Measurements from ENCODE around the gene IFT88. TPM values are rescaled to one million over a fixed set of nuclear protein-coding genes. Genes with fewer than 3 reads are reported as not detected.

Gene IFT88
- total RNA-seq, 1 donor from 2014 or later: 8.1 TPM

DNA sequence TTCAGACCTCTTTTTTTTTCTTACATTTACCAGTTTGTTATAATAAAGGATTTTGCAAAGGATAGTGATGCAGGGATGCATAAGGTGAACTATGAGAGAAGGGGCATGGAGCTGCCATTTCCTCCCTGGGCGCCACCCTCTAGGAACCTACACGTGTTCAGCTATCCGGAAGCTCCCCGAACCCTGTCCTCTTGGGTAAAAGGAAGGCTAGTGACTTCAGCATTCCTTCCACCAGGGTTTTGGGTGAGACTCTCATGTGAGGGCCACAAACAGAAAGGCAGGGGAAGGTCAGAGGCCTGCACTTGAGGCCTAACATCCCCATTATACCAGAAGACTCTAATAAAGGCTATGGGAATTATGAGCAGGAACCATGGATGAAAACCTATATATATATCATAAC, 57.3 kb downstream of the IFT88 start:
- no peak for TF ChIP-seq CTCF (IDR thresholded peaks at IDR 0.05; ENCODE audit: borderline replicate concordance)
- Histone ChIP-seq H3K4me1 (no peaks in the 10 kb centered on the region), H3K9me3 (replicated peaks) (peaks cover 15% of the 10 kb centered on the region), H3K27ac (replicated peaks) (no peak overlapping the region), H3K27me3 (ENCODE audit: low read depth) (no peaks in the 10 kb centered on the region), H3K36me3 (peaks cover 37% of the 10 kb centered on the region), H3K4me3 (no peak overlapping the region)
- DNase-seq: no peak
- intact Hi-C loops (cut with micrococcal nuclease): no loop called here

GRCh38 chr13:20633802-20634201, 66.8 kb downstream of the IFT88 start:
- Histone ChIP-seq H3K27me3 (ENCODE audit: low read depth) (no peaks in the 10 kb centered on the region), H3K27ac (replicated peaks) (no peak overlapping the region), H3K4me3 (no peak overlapping the region), H3K4me1 (no peaks in the 10 kb centered on the region), H3K9me3 (replicated peaks) (no peaks in the 10 kb centered on the region), H3K36me3 (peaks cover 10% of the 10 kb centered on the region)
- no peak for DNase-seq
- no peak for TF ChIP-seq CTCF (IDR thresholded peaks at IDR 0.05; ENCODE audit: borderline replicate concordance)
- intact Hi-C loops (cut with micrococcal nuclease): no loop called here

- peaks cover 15% of the 10 kb centered on the region for H3K36me3 ChIP-seq
- intact Hi-C loops (cut with micrococcal nuclease): no loop called here
- H3K9me3 ChIP-seq (replicated peaks): no peaks in the 10 kb centered on the region
- H3K4me1 ChIP-seq: no peaks in the 10 kb centered on the region
- no peak overlapping the region for H3K4me3 ChIP-seq
- H3K27me3 ChIP-seq (ENCODE audit: low read depth): no peaks in the 10 kb centered on the region
- no peak overlapping the region for H3K27ac ChIP-seq (replicated peaks)
- no peak for TF ChIP-seq CTCF (IDR thresholded peaks at IDR 0.05; ENCODE audit: borderline replicate concordance)
- DNase-seq: no peak
Measured at GRCh38 chr13:20636079-20636478, 69.1 kb downstream of the IFT88 start.

DNA sequence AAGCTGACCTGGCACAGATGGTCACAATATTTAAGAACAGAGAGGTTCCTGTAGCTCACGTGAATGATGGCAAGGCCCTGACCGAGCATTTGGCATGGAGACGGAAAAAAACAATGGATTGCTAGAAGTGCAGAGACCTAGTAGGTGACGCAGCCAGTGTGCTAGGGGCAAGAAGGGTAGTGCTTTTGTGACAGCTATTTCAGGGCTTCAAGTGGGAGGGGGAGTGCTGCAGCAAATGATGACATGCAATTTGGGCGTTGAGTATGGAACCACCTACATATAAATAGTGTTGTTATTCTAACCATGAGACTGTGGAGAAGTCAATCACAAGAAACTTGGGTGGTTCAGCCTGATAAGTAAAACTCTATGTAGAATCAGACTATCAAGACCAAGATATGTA, 70.9 kb downstream of the IFT88 start:
- intact Hi-C loops (cut with micrococcal nuclease): no loop called here
- no peak for TF ChIP-seq CTCF (IDR thresholded peaks at IDR 0.05; ENCODE audit: borderline replicate concordance)

DNA sequence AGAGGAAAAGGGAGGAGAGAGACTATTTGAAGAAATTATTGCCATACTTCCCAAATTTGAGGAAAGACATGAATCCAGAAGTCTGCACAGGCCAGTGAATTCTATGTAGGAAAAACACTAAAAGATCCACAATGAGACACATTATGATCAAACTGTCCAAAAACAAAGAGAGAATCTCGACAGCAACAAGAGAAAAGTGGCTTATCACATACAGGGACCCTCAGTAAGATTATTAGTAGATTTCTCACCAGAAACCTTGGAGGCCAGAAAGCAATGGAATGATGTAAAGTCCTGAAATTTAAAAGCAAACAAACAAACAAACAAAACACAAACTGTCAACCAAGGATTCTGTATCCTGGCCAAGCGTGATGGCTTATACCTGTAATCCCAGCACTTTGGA, 80.8 kb downstream of the IFT88 start:
- no peak for TF ChIP-seq CTCF (IDR thresholded peaks at IDR 0.05; ENCODE audit: borderline replicate concordance)
- Histone ChIP-seq H3K9me3 (replicated peaks) (no peaks in the 10 kb centered on the region), H3K27ac (replicated peaks) (no peak overlapping the region), H3K4me1 (no peaks in the 10 kb centered on the region), H3K36me3 (peaks cover 7% of the 10 kb centered on the region), H3K27me3 (ENCODE audit: low read depth) (no peaks in the 10 kb centered on the region), H3K4me3 (no peak overlapping the region)
- intact Hi-C loops (cut with micrococcal nuclease): no loop called here
- DNase-seq: no peak

More for the DNA sequence above, 70.9 kb downstream of the IFT88 start:
- no peak for DNase-seq
- Histone ChIP-seq H3K4me1 (no peaks in the 10 kb centered on the region), H3K4me3 (no peak overlapping the region), H3K9me3 (replicated peaks) (no peaks in the 10 kb centered on the region), H3K27ac (replicated peaks) (no peak overlapping the region), H3K36me3 (peaks cover 15% of the 10 kb centered on the region), H3K27me3 (ENCODE audit: low read depth) (no peaks in the 10 kb centered on the region)

DNA sequence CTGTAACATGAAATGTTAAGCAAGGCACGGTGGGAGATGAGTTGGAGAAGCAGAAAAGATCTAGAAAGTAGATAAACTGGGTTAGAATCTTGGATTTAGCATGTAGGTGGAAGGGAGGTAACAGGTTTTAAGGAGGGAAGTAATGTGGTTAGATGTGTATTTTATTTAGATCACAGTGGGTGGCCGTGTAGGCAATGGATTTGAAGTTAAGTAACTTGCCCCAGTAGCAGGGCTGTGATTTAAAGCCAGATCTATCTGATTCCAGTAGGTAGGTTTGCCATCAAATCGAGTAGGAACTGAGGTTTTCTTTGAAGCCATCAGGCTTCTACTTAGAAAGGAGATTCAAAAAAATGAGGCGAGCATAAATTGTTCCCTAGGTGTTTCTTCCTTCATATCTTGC, 86.0 kb downstream of the IFT88 start:
- Histone ChIP-seq H3K9me3 (replicated peaks) (no peaks in the 10 kb centered on the region), H3K4me3 (no peak overlapping the region), H3K4me1 (no peaks in the 10 kb centered on the region), H3K36me3 (peaks cover 16% of the 10 kb centered on the region), H3K27me3 (ENCODE audit: low read depth) (no peaks in the 10 kb centered on the region), H3K27ac (replicated peaks) (no peak overlapping the region)
- intact Hi-C loops (cut with micrococcal nuclease): no loop called here
- no peak for DNase-seq
- TF ChIP-seq CTCF (IDR thresholded peaks at IDR 0.05; ENCODE audit: borderline replicate concordance): no peak

Data from left ventricle myocardium inferior (tissue), 1 donor.